PC-9 (cell line): Measurements from ENCODE around the gene STAT4. TPM values are rescaled to one million over a fixed set of nuclear protein-coding genes. Genes with fewer than 3 reads are reported as not detected.

Experiments used
- BruUV-seq: library from RNA; stranded (reverse); fragments of 400-500 nt; replicated peaks from 2 replicates; lab custom pipeline; 2021; lab: Mats Ljungman, UMichigan
- CTCF ChIA-PET: fragments of 300-600 bp; sonication (Branson Sonifier 250); formaldehyde crosslinking; loops from one replicate; lab custom pipeline; 2022; ENCODE audit warnings: antibody characterized with exemption; lab: Charles Lee
- POLR2A ChIA-PET: fragments of 300-600 bp; sonication (Branson Sonifier 250); formaldehyde crosslinking; loops from one replicate; lab custom pipeline; 2022; ENCODE audit warnings: antibody characterized with exemption; ENCODE audit not compliant: unreplicated experiment; lab: Charles Lee
- DNase-seq, 2 experiments: peaks; one replicate each; pipeline versions ENCODE4 v3.0.0 to v3.0.0-alpha.2; 2015 to 2022; ENCODE audit warnings: mixed read lengths in 1 of 2
- H2AFZ ChIP-seq: fragments of 200-600 bp; sonication (generic); 2 replicates; pipeline ENCODE4 v1.8.1; 2017; ENCODE audit warnings: antibody characterized with exemption
- H3F3A ChIP-seq: fragments of 200-600 bp; sonication (generic); 2 replicates; pipeline ENCODE4 v1.8.1; 2017; ENCODE audit warnings: antibody characterized with exemption, mild to moderate bottlenecking, low read depth; ENCODE audit not compliant: insufficient read depth
- H3K27ac ChIP-seq: fragments of 200-600 bp; sonication (generic); 2 replicates; pipeline ENCODE4 v1.6.1; 2016; ENCODE audit warnings: mixed run types
- H3K27me3 ChIP-seq: fragments of 200-600 bp; sonication (generic); 2 replicates; pipeline ENCODE4 v1.6.1; 2016; ENCODE audit warnings: low read depth, mixed run types; ENCODE audit not compliant: insufficient read depth
- H3K36me3 ChIP-seq: fragments of 200-600 bp; sonication (generic); 2 replicates; pipeline ENCODE4 v1.6.1; 2016; ENCODE audit warnings: low read depth, mixed run types
- H3K4me1 ChIP-seq: fragments of 200-600 bp; sonication (generic); replicated peaks from 2 replicates; pipeline ENCODE4 v1.6.1; 2016; ENCODE audit warnings: mixed run types; ENCODE audit not compliant: insufficient read depth
- H3K4me2 ChIP-seq: fragments of 200-600 bp; sonication (generic); 2 replicates; pipeline ENCODE4 v1.6.1; 2017; ENCODE audit warnings: mixed run types
- H3K4me3 ChIP-seq: fragments of 200-600 bp; sonication (generic); 2 replicates; pipeline ENCODE4 v1.6.1; 2016; ENCODE audit warnings: mixed run types
- H3K79me2 ChIP-seq: fragments of 200-600 bp; sonication (generic); 2 replicates; pipeline ENCODE4 v1.6.1; 2017; ENCODE audit warnings: low read depth, mixed run types
- H3K9me2 ChIP-seq: fragments of 200-600 bp; sonication (generic); 2 replicates; pipeline ENCODE4 v1.8.1; 2017; ENCODE audit warnings: mild to moderate bottlenecking; ENCODE audit not compliant: insufficient read depth
- H3K9me3 ChIP-seq: fragments of 200-600 bp; sonication (generic); 2 replicates; pipeline ENCODE4 v1.8.1; 2016; ENCODE audit warnings: low read depth; ENCODE audit not compliant: insufficient read depth
- H4K20me1 ChIP-seq: fragments of 200-600 bp; sonication (generic); 2 replicates; pipeline ENCODE4 v1.8.1; 2017; ENCODE audit not compliant: insufficient read depth
- EZH2 ChIP-seq: fragments of 200-600 bp; sonication (generic); IDR thresholded peaks from 2 replicates; pipeline ENCODE4 v1.8.0; 2017; ENCODE audit warnings: antibody characterized with exemption, low read depth
- intact Hi-C: fragments of 100-400 bp; cut with micrococcal nuclease; formaldehyde crosslinking; loops from one replicate; pipeline ENCODE4 v1.10.0; 2022; ENCODE audit not compliant: unreplicated experiment
- total RNA-seq: library from RNA; stranded (reverse); gene quantifications from 2 replicates; pipeline ENCODE4 v1.2.3, GENCODE V29; 2021
- TF ChIP-seq, protein P1 (sequence below): fragments of 200-600 bp; sonication (generic); conservative IDR thresholded peaks from 2 replicates; pipeline ENCODE4 v1.6.1; 2017; ENCODE audit warnings: mixed run types, antibody characterized with exemption, mild to moderate bottlenecking, moderate library complexity

STAT4 gene
- total RNA-seq, 1 experiment from 2014 or later: 0.70 TPM

DNA sequence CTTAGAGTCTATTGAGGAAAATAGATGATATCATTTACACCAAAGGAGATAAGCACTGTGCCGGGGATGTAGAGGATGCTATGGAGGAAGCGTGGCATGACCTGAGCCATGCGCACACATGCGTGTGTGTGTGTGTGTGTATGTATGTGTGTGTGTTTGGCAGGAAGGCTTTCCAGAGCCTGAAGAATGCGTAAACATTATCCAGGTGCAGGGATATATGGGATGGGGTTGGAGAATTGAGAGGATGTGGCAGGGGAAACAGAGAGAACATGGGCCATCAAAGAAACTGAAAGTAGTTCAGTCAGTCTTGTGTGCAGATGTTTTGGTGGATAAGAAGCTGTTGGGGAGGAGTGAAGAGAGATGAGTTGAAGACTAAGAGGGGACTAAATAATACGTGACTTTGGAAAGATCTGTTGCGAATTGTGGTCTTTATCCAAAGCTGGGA, 127.5 kb downstream of the STAT4 start:
- H3K36me3 ChIP-seq: no peaks in the 10 kb centered on the region
- no peaks in the 10 kb centered on the region for H3K79me2 ChIP-seq
- H3K4me1 ChIP-seq: 0 out of 2 replicates have a peak, but pooled peaks cover 6% of the 10 kb centered on the region
- no peaks in the 10 kb centered on the region for H3K9me2 ChIP-seq
- no peaks in the 10 kb centered on the region for H4K20me1 ChIP-seq
- no peaks in the 10 kb centered on the region for H3K27me3 ChIP-seq
- H3K27ac ChIP-seq: no peak overlapping the region
- no TSS peak for BruUV-seq
- intact Hi-C loops: no loop called here
- TF ChIP-seq EZH2: no peak
- TF ChIP-seq, protein P1, sequence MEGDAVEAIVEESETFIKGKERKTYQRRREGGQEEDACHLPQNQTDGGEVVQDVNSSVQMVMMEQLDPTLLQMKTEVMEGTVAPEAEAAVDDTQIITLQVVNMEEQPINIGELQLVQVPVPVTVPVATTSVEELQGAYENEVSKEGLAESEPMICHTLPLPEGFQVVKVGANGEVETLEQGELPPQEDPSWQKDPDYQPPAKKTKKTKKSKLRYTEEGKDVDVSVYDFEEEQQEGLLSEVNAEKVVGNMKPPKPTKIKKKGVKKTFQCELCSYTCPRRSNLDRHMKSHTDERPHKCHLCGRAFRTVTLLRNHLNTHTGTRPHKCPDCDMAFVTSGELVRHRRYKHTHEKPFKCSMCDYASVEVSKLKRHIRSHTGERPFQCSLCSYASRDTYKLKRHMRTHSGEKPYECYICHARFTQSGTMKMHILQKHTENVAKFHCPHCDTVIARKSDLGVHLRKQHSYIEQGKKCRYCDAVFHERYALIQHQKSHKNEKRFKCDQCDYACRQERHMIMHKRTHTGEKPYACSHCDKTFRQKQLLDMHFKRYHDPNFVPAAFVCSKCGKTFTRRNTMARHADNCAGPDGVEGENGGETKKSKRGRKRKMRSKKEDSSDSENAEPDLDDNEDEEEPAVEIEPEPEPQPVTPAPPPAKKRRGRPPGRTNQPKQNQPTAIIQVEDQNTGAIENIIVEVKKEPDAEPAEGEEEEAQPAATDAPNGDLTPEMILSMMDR: no peak
- no peaks in the 10 kb centered on the region; the same call in 1 of the 2 replicates for H3K9me3 ChIP-seq
- ChIA-PET CTCF (no interaction called here), POLR2A (no interaction called here)
- H3F3A ChIP-seq: no peaks in the 10 kb centered on the region
- no peak overlapping the region for H3K4me3 ChIP-seq
- no peak overlapping the region for H3K4me2 ChIP-seq
- no peak overlapping the region for H2AFZ ChIP-seq
- DNase-seq: no peak

- peak overlapping the region; percentile 87 for H3K4me3 ChIP-seq
- BruUV-seq: TSS peak; percentile 89
- ChIA-PET POLR2A (interaction anchor here (0.5 kb wide), 1 partner anchor 1142 kb away, joined by 4 read pairs; no protein-coding TSS in a partner anchor), CTCF (no interaction called here)
- H3F3A ChIP-seq: no peaks in the 10 kb centered on the region
- peak overlapping the region; percentile 98 for H3K27ac ChIP-seq
- TF ChIP-seq, protein P1: no peak
- no peak for TF ChIP-seq EZH2
- no peaks in the 10 kb centered on the region for H3K79me2 ChIP-seq
- no peaks in the 10 kb centered on the region; the same call in 1 of the 2 replicates for H3K9me3 ChIP-seq
- H3K4me2 ChIP-seq: peak overlapping the region; percentile 98
- DNase-seq: peak in 1 of 2 experiments; percentile 55
- H3K9me2 ChIP-seq: no peaks in the 10 kb centered on the region
- H2AFZ ChIP-seq: peak overlapping the region; percentile 84
- no peaks in the 10 kb centered on the region for H3K27me3 ChIP-seq
- no peaks in the 10 kb centered on the region for H4K20me1 ChIP-seq
- 0 out of 2 replicates have a peak, but pooled peaks cover 6% of the 10 kb centered on the region for H3K4me1 ChIP-seq
- H3K36me3 ChIP-seq: no peaks in the 10 kb centered on the region
- intact Hi-C loops: no loop called here
Observed at GRCh38 chr2:191020742-191021381, 129.9 kb downstream of the STAT4 start.

DNA sequence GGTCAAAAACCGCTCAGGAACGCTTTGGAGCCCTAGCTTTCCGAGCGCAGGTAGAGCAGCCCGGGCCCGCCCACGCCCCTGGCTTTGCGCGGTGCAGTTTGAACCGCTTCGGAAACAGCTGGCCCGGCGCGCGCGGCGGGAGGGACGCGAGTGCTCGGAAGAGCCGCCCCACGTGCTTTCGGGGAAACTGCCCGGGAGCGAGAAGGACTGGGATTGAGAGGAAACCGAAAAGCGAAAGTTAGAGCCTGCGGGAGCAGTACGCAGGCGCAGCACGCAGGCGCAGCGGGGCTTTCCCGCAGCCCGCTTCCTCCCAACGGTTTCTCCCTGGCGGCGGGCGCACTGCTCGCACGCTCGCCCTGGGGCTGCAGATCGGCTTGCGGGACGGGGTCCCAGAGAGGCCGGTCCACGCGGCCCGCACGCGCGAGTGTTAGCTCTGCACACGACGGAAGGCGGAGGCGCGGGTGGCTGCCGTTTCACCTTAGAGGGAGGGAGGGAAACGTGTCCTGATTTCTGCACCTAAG, 130.5 kb downstream of the STAT4 start:
- Histone ChIP-seq H3K36me3 (no peaks in the 10 kb centered on the region), H3K9me2 (no peaks in the 10 kb centered on the region), H3K4me2 (peak overlapping the region; percentile 98), H3K27me3 (no peaks in the 10 kb centered on the region), H3F3A (no peaks in the 10 kb centered on the region), H3K4me3 (peak overlapping the region; percentile 87), H4K20me1 (no peaks in the 10 kb centered on the region), H3K79me2 (no peaks in the 10 kb centered on the region), H3K4me1 (0 out of 2 replicates have a peak, but pooled peaks cover 6% of the 10 kb centered on the region), H3K27ac (peak overlapping the region; percentile 98), H3K9me3 (no peaks in the 10 kb centered on the region; the same call in 1 of the 2 replicates), H2AFZ (peak overlapping the region; percentile 84)
- TF ChIP-seq, protein P1: no peak
- no peak for TF ChIP-seq EZH2
- intact Hi-C loops: no loop called here
- DNase-seq: peak; percentile 84 to 92
- POLR2A ChIA-PET: interaction anchor here (0.5 to 0.7 kb wide), 2 partner anchors 32 to 1143 kb away, joined by 4 read pairs; no protein-coding TSS in a partner anchor
- CTCF ChIA-PET: no interaction called here
- no TSS peak for BruUV-seq
